ENCODE measurements around the gene FAM156B.
"Not testable (repeated sequence)": the region's sequence is repeated elsewhere in the genome, so short reads cannot be mapped to it uniquely, and the experiment has no call there.

The FAM156B gene

GRCh38 chrX:52896855-52897709, at the start of gene FAM156B:
TSS of gene FAM156B (plus strand) at chrX:52897330. CDS start at chrX:52907226, 9,896 bp downstream.
- DNase-seq (ENCODE audit: low read depth in 2 of 3, low spot score in 2 of 3) = not testable (repeated sequence)

- no peak for DNase-seq (ENCODE audit: low read depth in 2 of 3, low spot score in 2 of 3)
Measured at GRCh38 chrX:52852110-52852860, 44.8 kb upstream of the FAM156B start.

GRCh38 chrX:52856991-52857525, 40.1 kb upstream of the FAM156B start:
- not testable (repeated sequence) for DNase-seq (ENCODE audit: low read depth in 2 of 3, low spot score in 2 of 3)

DNA sequence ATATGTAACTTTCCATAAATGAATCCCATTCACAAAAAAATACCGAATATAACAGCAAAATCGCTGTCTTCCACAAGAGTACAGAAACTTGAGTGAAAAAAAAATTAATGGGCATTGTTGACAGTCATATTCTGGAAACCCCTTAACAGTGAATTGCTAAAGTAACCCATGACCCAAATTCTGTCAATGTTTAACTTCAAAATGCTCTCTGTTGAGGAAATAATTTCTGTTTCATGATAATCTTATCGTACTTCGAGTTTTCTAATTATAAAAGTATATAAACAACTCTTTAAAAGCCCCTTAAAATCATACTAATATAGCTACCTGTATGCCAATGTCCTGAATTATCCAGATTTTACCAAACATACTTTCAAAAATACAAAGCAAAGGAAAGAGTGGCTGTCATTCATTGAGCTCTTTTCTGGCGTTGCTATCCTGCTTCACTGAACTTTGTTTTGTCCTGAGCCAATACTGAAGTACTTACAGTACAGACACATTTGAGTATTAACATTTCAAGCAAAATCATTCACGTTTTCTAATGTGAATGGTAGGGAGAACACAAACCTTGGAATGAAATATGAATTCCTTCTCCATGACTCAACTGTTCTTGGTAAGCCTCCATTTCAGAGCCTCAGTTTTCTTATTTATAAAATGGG, 31.7 kb upstream of the FAM156B start:
- DNase-seq (ENCODE audit: low read depth in 2 of 3, low spot score in 2 of 3) = no peak

DNA sequence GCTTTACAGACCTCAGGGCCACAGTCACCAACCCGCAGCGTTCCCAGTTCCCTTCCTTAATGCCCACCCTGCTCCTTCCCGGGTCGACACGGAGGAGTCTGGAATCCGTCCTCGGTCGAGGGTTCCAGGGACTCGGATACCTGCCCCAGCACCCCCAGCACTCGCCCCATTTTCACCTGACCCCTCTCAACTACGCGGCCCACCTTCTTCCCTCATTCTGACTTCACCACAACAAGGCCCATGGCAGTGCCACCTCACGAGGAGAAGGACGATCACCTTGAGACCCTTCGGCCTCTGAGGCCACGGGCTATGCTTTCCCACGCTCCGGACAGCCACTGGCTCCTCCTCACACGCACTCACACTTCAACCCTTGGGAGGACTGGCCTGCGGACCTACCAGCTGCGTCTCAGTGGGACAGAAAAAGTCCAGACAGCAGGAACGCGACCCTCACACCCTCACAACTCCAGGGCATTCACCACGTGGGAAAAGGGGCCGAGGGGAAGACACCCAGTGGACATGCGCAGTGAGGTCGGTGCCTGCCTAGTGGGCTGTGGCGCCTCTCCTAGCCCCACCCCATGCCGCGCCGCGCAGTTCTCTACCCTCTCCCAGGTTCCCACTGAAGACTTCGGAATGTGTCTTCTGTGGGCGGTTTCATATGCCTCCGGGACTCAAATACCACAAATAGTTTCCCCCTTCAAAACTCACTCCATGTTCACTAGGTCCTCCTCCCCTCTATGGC, 29.4 kb upstream of the FAM156B start, which contains the start of gene XAGE3:
Gene XAGE3 (minus strand): TSS at position 474 of the 739 bp plus-strand sequence. CDS start 950 bp downstream, outside the sequence.
- no peak for DNase-seq (ENCODE audit: low read depth in 2 of 3, low spot score in 2 of 3)

GRCh38 chrX:52870046-52870445, 27.1 kb upstream of the FAM156B start:
- no peak for DNase-seq (ENCODE audit: low read depth in 2 of 3, low spot score in 2 of 3)

DNA sequence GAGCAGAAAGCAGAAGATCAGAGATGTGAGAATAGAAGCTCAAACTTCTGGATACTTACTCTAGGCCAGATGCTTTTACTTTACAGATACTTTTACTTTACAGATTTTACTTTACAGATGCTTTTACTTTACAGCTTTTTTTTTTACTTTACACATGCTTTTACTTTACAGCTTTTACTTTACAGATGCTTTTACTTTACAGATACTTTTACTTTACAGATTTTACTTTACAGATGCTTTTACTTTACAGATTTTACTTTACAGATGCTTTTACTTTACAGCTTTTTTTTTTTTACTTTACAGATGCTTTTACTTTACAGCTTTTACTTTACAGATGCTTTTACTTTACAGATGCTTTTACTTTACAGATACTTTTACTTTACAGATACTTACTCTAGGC, 23.3 kb upstream of the FAM156B start:
- not testable (repeated sequence) for DNase-seq (ENCODE audit: low read depth in 2 of 3, low spot score in 2 of 3)

GRCh38 chrX:52874661-52875060, 22.5 kb upstream of the FAM156B start:
- DNase-seq (ENCODE audit: low read depth in 2 of 3, low spot score in 2 of 3) = no peak

DNA sequence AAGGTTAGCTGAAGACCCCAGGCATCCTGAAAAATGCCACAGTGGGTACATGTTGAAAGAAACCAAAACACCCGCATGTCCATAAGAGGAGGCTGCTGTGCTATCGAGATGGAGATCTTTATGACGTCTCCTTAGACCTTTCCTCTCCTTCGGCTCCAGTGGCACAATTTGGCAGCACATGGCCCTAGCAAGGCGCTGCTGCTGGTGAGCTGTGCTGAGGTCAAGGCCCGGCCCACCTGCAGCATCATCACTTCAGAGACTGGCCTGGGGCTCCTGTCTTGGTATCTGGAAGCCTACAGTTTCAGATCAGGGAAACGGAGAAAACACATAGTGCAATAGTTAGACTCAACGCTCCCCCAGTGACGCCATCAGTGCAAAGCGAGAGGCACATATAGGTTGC, 21.7 kb upstream of the FAM156B start:
- DNase-seq (ENCODE audit: low read depth in 2 of 3, low spot score in 2 of 3) = not testable (repeated sequence)

DNA sequence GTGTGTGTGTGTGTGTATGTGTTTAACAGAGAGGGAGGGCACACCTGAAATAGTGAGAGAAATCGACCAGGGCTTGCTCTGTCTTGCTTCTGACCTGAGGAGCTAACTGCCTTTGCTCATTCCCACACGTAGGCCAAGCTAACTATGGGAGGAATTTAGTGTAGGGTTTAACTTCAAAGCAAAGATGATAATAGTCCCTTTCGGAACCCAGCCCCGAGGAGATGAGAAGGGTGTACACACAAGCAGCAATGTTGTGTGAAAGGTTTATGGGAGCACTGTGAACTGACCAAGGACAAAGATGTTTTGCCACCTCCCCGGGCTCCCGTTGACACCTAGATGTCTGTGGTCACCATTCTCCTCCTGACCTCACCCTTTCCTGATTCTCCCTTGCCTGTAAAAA, 20.7 kb upstream of the FAM156B start:
- not testable (repeated sequence) for DNase-seq (ENCODE audit: low read depth in 2 of 3, low spot score in 2 of 3)

GRCh38 chrX:52887459-52887858, 9.7 kb upstream of the FAM156B start:
- not testable (repeated sequence) for DNase-seq (ENCODE audit: low read depth in 2 of 3, low spot score in 2 of 3)

DNA sequence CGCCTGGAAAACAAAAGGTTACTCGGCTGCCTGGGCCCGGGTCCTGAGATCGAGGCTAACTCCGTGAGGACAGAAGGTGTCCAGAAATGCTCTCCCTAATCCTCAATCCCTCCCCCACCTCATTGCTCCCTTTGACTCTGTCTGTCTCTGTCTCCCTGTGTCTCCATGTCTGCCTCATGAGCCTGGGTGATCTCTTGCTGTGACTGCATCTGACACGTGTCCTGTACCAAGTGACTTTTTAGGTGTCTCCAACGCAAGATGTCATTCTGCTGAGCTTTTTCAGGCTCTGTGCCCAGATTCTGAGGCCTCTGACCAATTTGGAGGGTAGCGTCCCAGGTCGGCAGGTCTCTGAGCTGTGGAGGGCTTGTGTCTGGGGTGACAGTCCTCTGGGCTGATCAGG, 9.0 kb upstream of the FAM156B start:
- not testable (repeated sequence) for DNase-seq (ENCODE audit: low read depth in 2 of 3, low spot score in 2 of 3)

- not testable (repeated sequence) for DNase-seq (ENCODE audit: low read depth in 2 of 3, low spot score in 2 of 3)
Measured at GRCh38 chrX:52896438-52896837, 692 bp upstream of the FAM156B start.

- DNase-seq (ENCODE audit: low read depth in 2 of 3, low spot score in 2 of 3) = not testable (repeated sequence)
Measured at GRCh38 chrX:52905531-52905930, 8.4 kb downstream of the FAM156B start.

GRCh38 chrX:52906072-52906471, 8.9 kb downstream of the FAM156B start:
- DNase-seq (ENCODE audit: low read depth in 2 of 3, low spot score in 2 of 3) = not testable (repeated sequence)

DNA sequence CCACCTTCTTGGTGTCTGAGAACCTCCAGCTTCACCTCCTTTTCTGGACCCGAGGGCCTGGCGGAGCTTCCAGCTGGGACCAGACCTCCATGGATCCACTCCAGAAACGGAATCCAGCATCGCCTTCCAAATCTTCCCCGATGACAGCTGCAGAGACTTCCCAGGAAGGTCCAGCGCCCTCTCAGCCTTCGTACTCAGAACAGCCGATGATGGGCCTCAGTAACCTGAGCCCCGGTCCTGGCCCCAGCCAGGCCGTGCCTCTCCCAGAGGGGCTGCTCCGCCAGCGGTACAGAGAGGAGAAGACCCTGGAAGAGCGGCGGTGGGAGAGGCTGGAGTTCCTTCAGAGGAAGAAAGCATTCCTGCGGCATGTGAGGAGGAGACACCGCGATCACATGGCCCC, 10.0 kb downstream of the FAM156B start:
- DNase-seq (ENCODE audit: low read depth in 2 of 3, low spot score in 2 of 3) = not testable (repeated sequence)

DNA sequence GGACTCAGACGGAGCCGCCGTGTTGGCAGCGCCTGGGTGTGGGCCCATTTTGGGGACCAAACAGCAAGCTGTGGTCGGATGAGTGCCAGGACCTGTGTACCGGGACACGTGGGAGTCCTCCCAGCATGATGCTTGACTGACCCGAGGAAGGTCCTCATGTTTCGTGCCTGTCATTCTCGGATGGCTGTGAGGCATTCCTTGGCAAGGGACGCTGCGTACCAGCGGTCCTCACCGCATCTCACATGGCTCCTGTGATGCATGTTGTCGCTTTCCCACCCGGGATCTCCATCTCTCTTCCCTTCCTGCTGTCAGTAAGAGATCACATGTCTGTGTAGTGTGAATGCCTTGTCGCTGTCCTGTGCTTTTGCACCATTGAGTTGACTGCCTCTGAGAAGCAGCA, 10.8 kb downstream of the FAM156B start:
- not testable (repeated sequence) for DNase-seq (ENCODE audit: low read depth in 2 of 3, low spot score in 2 of 3)

GRCh38 chrX:52909313-52909969, 12.3 kb downstream of the FAM156B start:
- DNase-seq (ENCODE audit: low read depth in 2 of 3, low spot score in 2 of 3) = not testable (repeated sequence)

- DNase-seq (ENCODE audit: low read depth in 2 of 3, low spot score in 2 of 3) = not testable (repeated sequence)
Measured at GRCh38 chrX:52913681-52914080, 16.6 kb downstream of the FAM156B start.

- not testable (repeated sequence) for DNase-seq (ENCODE audit: low read depth in 2 of 3, low spot score in 2 of 3)
Measured at GRCh38 chrX:52914704-52915103, 17.6 kb downstream of the FAM156B start.

Measured in activated CD8-positive, alpha-beta memory T cell treated with anti-CD3 and anti-CD28 coated beads for 48 hours (primary cell).